Myocyte (in vitro differentiated cells): Measurements from ENCODE around the gene SEC61A1. TPM values are rescaled to one million over a fixed set of nuclear protein-coding genes. Genes with fewer than 3 reads are reported as not detected.

Experiments used
- DNase-seq: peaks from one replicate; pipeline ENCODE4 v3.0.0-alpha.2; 2012; ENCODE audit warnings: low read depth
- total RNA-seq: library from RNA; depleted of rRNA; stranded (reverse); fragments of >200 nt; gene quantifications from 2 replicates; pipeline ENCODE4 v1.2.3, GENCODE V29; 2014

Gene SEC61A1
- total RNA-seq, 1 donor from 2014 or later, result 274 TPM

GRCh38 chr3:128077202-128077624, 25.0 kb downstream of the SEC61A1 start:
- no peak for DNase-seq

GRCh38 chr3:128077665-128078064, 25.4 kb downstream of the SEC61A1 start:
- no peak for DNase-seq

- no peak for DNase-seq
Measured at GRCh38 chr3:128078322-128078721, 26.1 kb downstream of the SEC61A1 start.

GRCh38 chr3:128078875-128079274, 26.6 kb downstream of the SEC61A1 start:
- no peak for DNase-seq

- DNase-seq, result no peak
Measured at GRCh38 chr3:128079823-128080222, 27.6 kb downstream of the SEC61A1 start.

GRCh38 chr3:128080323-128081080, 28.3 kb downstream of the SEC61A1 start:
- DNase-seq, result peak; percentile 81

GRCh38 chr3:128081226-128081625, 29.0 kb downstream of the SEC61A1 start:
- no peak for DNase-seq

GRCh38 chr3:128081846-128082245, 29.6 kb downstream of the SEC61A1 start:
- DNase-seq, result no peak

GRCh38 chr3:128082546-128082945, 30.3 kb downstream of the SEC61A1 start:
- no peak for DNase-seq

- DNase-seq, result no peak
Measured at GRCh38 chr3:128083396-128083795, 31.2 kb downstream of the SEC61A1 start.

- peak; percentile 34 for DNase-seq
Measured at GRCh38 chr3:128083980-128084674, 31.9 kb downstream of the SEC61A1 start.

GRCh38 chr3:128084675-128085021, 32.4 kb downstream of the SEC61A1 start:
- DNase-seq, result no peak

- no peak for DNase-seq
Measured at GRCh38 chr3:128089135-128089534, 36.9 kb downstream of the SEC61A1 start.

GRCh38 chr3:128091586-128091985, 39.3 kb downstream of the SEC61A1 start:
- no peak for DNase-seq

GRCh38 chr3:128094295-128095151, 42.3 kb downstream of the SEC61A1 start:
- no peak for DNase-seq

GRCh38 chr3:128095222-128095703, 43.0 kb downstream of the SEC61A1 start:
- DNase-seq, result peak; percentile 93

GRCh38 chr3:128098234-128098633, 46.0 kb downstream of the SEC61A1 start:
- no peak for DNase-seq

GRCh38 chr3:128100161-128100560, 47.9 kb downstream of the SEC61A1 start:
- DNase-seq, result no peak

GRCh38 chr3:128100638-128101037, 48.4 kb downstream of the SEC61A1 start:
- no peak for DNase-seq

GRCh38 chr3:128103136-128103676, 51.0 kb downstream of the SEC61A1 start:
- DNase-seq, result no peak

GRCh38 chr3:128107834-128108233, 55.6 kb downstream of the SEC61A1 start:
- DNase-seq, result no peak
